A549 (cell line): ENCODE measurements around the gene SPDL1. TPM values are rescaled to one million over a fixed set of nuclear protein-coding genes. Genes with fewer than 3 reads are reported as not detected.

Source experiments
- ATAC-seq, 2 experiments: fragments of 200-7000 bp in 1 of 2; fragments of >200 bp in 1 of 2; cut with Nextera tagmentation in 1 of 2; cut with Tn5 transposase in 1 of 2; 3 replicates each; pipeline versions ENCODE4 v1.8.0 to v1.9.1; 2018 to 2020; ENCODE audit warnings: mild to moderate bottlenecking in 1 of 2, moderate library complexity in 1 of 2
- CTCF ChIA-PET: fragments of 300-600 bp; sonication (Branson Sonifier 250); formaldehyde crosslinking; extraction: SDS; loops from one replicate; lab custom pipeline; 2021; ENCODE audit warnings: antibody characterized with exemption, inconsistent platforms; lab: Yijun Ruan, JAX
- POLR2A ChIA-PET: fragments of 350-600 bp; formaldehyde crosslinking; extraction: SDS; loops from one replicate; lab custom pipeline; 2021; ENCODE audit warnings: antibody characterized with exemption, inconsistent platforms; lab: Yijun Ruan, JAX
- DNase-seq, 2 experiments: peaks; one replicate each; pipeline versions ENCODE4 v3.0.0 to v3.0.0-alpha.2; 2011 to 2016; ENCODE audit warnings: low read depth in 1 of 2, low spot score in 1 of 2
- FAIRE-seq: peaks from 2 replicates; lab custom pipeline; 2011; peaks lifted over from hg19 to GRCh38; lab: Jason Lieb, UNC
- H3K27ac ChIP-seq, 2 experiments: fragments of >200 bp; sonication (Bioruptor Twin); formaldehyde crosslinking; 3 replicates each; pipeline ENCODE4 v1.5.1; 2016 to 2017
- H3K4me1 ChIP-seq: fragments of >200 bp; sonication (Bioruptor Twin); formaldehyde crosslinking; 3 replicates; pipeline ENCODE4 v1.6.1; 2016
- H3K4me2 ChIP-seq: fragments of >200 bp; sonication (Bioruptor Twin); formaldehyde crosslinking; 3 replicates; pipeline ENCODE4 v1.6.1; 2016
- H3K4me3 ChIP-seq: fragments of >200 bp; sonication (Bioruptor Twin); formaldehyde crosslinking; 3 replicates; pipeline ENCODE4 v1.5.1; 2016
- H3K9me3 ChIP-seq: fragments of >200 bp; sonication (Bioruptor Twin); formaldehyde crosslinking; 3 replicates; pipeline ENCODE4 v1.6.1; 2016
- CHD4 ChIP-seq: fragments of 200-600 bp; sonication (generic); IDR thresholded peaks from 2 replicates; pipeline ENCODE4 v1.6.1; 2016; ENCODE audit warnings: antibody characterized with exemption, mild to moderate bottlenecking, borderline replicate concordance
- EHF ChIP-seq: fragments of 250-450 bp; sonication (Bioruptor Pico); IDR thresholded peaks from 2 replicates; pipeline ENCODE4 v1.5.0; 2020; ENCODE audit warnings: mild to moderate bottlenecking
- EHMT2 ChIP-seq: fragments of 200-600 bp; sonication (generic); IDR thresholded peaks from 2 replicates; pipeline ENCODE4 v1.6.1; 2016; ENCODE audit warnings: antibody characterized with exemption, low read depth, mild to moderate bottlenecking, moderate library complexity
- EP300 ChIP-seq, 2 experiments: fragments of >200 bp; sonication (Bioruptor Twin); formaldehyde crosslinking; IDR thresholded peaks; 2 replicates in 1 of 2; 3 replicates in 1 of 2; pipeline ENCODE4 v1.6.1; 2016 to 2017
- ESRRA ChIP-seq: fragments of 150-350 bp; IDR thresholded peaks from 2 replicates; pipeline ENCODE4 v1.6.1; 2014; ENCODE audit warnings: mild to moderate bottlenecking, low read length, borderline replicate concordance
- FOSL2 ChIP-seq, 2 experiments: fragments of 450-650 bp in 1 of 2; fragments of >200 bp in 1 of 2; sonication (Bioruptor Twin) in 1 of 2; formaldehyde crosslinking; IDR thresholded peaks; 2 replicates each; pipeline versions ENCODE4 v1.5.0 to v1.6.1; 2016 to 2020; ENCODE audit warnings: mild to moderate bottlenecking in 1 of 2, moderate library complexity in 1 of 2
- GATA3 ChIP-seq: IDR thresholded peaks from 2 replicates; pipeline ENCODE4 v1.6.1; 2012; ENCODE audit warnings: borderline replicate concordance
- HOXA7 ChIP-seq: fragments of 250-450 bp; sonication (Bioruptor Pico); IDR thresholded peaks from 2 replicates; pipeline ENCODE4 v1.5.0; 2020; ENCODE audit warnings: mild to moderate bottlenecking, moderate library complexity
- HOXB13 ChIP-seq: fragments of 250-450 bp; sonication (Bioruptor Pico); IDR thresholded peaks from 2 replicates; pipeline ENCODE4 v1.5.0; 2020; ENCODE audit warnings: low read depth, mild to moderate bottlenecking, moderate library complexity
- MAX ChIP-seq: IDR thresholded peaks from 2 replicates; pipeline ENCODE4 v1.6.1; 2012
- MAZ ChIP-seq: fragments of 150-350 bp; IDR thresholded peaks from 2 replicates; pipeline ENCODE4 v1.6.1; 2014; ENCODE audit warnings: antibody characterized with exemption, low read depth, low read length, borderline replicate concordance
- NFE2L2 ChIP-seq: fragments of 150-350 bp; conservative IDR thresholded peaks from 2 replicates; pipeline ENCODE4 v1.6.1; 2014; ENCODE audit warnings: low read length
- PBX3 ChIP-seq: IDR thresholded peaks from 2 replicates; pipeline ENCODE4 v1.6.1; 2012
- POLR2A ChIP-seq: IDR thresholded peaks from 2 replicates; pipeline ENCODE4 v1.6.1; 2012; ENCODE audit warnings: mild to moderate bottlenecking, low read length
- RAD21 ChIP-seq, 2 experiments: fragments of >200 bp in 1 of 2; sonication (Bioruptor Twin) in 1 of 2; formaldehyde crosslinking in 1 of 2; IDR thresholded peaks in 1 of 2; conservative IDR thresholded peaks in 1 of 2; 2 replicates in 1 of 2; 3 replicates in 1 of 2; pipeline ENCODE4 v1.6.1; 2012 to 2018; ENCODE audit warnings: inconsistent platforms in 1 of 2
- RARB ChIP-seq: fragments of 250-450 bp; sonication (Bioruptor Pico); IDR thresholded peaks from 2 replicates; pipeline ENCODE4 v1.8.0; 2021; ENCODE audit warnings: mild to moderate bottlenecking, moderate library complexity
- RCOR1 ChIP-seq: fragments of 150-350 bp; IDR thresholded peaks from 2 replicates; pipeline ENCODE4 v1.6.1; 2014; ENCODE audit warnings: antibody characterized with exemption, low read length, low read depth
- RFX5 ChIP-seq: fragments of 450-650 bp; IDR thresholded peaks from 2 replicates; pipeline ENCODE4 v1.7.1; 2014; ENCODE audit warnings: antibody characterized with exemption, mild to moderate bottlenecking, moderate library complexity
- RNF2 ChIP-seq: fragments of 200-600 bp; sonication (generic); IDR thresholded peaks from 2 replicates; pipeline ENCODE4 v1.6.1; 2016; ENCODE audit warnings: low read depth, mild to moderate bottlenecking, antibody characterized with exemption, moderate library complexity, borderline replicate concordance
- SMC3 ChIP-seq: fragments of >200 bp; sonication (Bioruptor Twin); formaldehyde crosslinking; IDR thresholded peaks from 3 replicates; pipeline ENCODE4 v1.6.1; 2018; ENCODE audit warnings: inconsistent platforms
- SREBF2 ChIP-seq: fragments of 450-650 bp; IDR thresholded peaks from 2 replicates; pipeline ENCODE4 v1.6.1; 2014; ENCODE audit warnings: mild to moderate bottlenecking, moderate library complexity
- TP53 ChIP-seq: fragments of 250-450 bp; sonication (Bioruptor Pico); IDR thresholded peaks from 2 replicates; pipeline ENCODE4 v1.5.0; 2021; ENCODE audit warnings: mild to moderate bottlenecking, moderate library complexity
- ZC3H11A ChIP-seq: fragments of 450-650 bp; IDR thresholded peaks from 2 replicates; pipeline ENCODE4 v1.6.1; 2014; ENCODE audit warnings: antibody characterized with exemption, mild to moderate bottlenecking
- WGBS: methylation state at CpG from one replicate; pipeline ENCODE4 v1.1.6; 2017; ENCODE audit errors: missing lambda C conversion rate; 5-methylcytosine and 5-hydroxymethylcytosine counted together
- polyA plus RNA-seq, 4 experiments: library from polyadenylated mRNA; depleted of rRNA in 3 of 4; stranded (reverse); fragments of >200 nt; fragmentation: RNase III in 1 of 4; extraction: RNeasy Plus Mini Kit Qiagen cat#74134 plus additional on column Dnase treatment in 1 of 4; gene quantifications; 2 replicates in 3 of 4; 3 replicates in 1 of 4; pipeline ENCODE4 v1.2.3, GENCODE V29; 2011 to 2017

SPDL1 gene
- polyA plus RNA-seq, 2 of the 4 experiments (the other 2 are of a cell fraction), result 100 to 103 TPM

GRCh38 chr5:169647566-169647965, 64.0 kb downstream of the SPDL1 start (continued):
- no peak for TF ChIP-seq PBX3
- TF ChIP-seq EHF, result no peak
- no peak for TF ChIP-seq EP300 (IDR thresholded peaks at IDR 0.05)
- TF ChIP-seq RCOR1, result no peak
- TF ChIP-seq, all 56 proteins: peak for 0

GRCh38 chr5:169648725-169649310, 65.2 kb downstream of the SPDL1 start:
- CTCF ChIA-PET, result no interaction called here
- FAIRE-seq, result no peak
- Histone ChIP-seq H3K9me3 (no peaks in the 10 kb centered on the region), H3K27ac (no peak overlapping the region), H3K4me2 (no peak overlapping the region), H3K4me1 (peaks cover 3% of the 10 kb centered on the region; the same call in 1 of the 3 replicates), H3K4me3 (no peak overlapping the region)
- ATAC-seq, result no peak; a peak in 1 of 6 replicates
- whole genome bisulfite sequencing, result 90% methylated on average over 13 of the region's 13 CpGs
- POLR2A ChIA-PET, result no interaction called here
- TF ChIP-seq PBX3, result no peak
- TF ChIP-seq MAX, result no peak
- TF ChIP-seq CHD4, result no peak
- TF ChIP-seq POLR2A, result no peak
- TF ChIP-seq ZC3H11A, result no peak
- TF ChIP-seq RNF2, result no peak
- no peak for TF ChIP-seq HOXA7 (CRISPR knock-in tag)
- DNase-seq, result no peak

GRCh38 chr5:169649486-169649885, 65.9 kb downstream of the SPDL1 start:
- ChIA-PET CTCF (no interaction called here), POLR2A (no interaction called here)
- peaks cover 3% of the 10 kb centered on the region; the same call in 1 of the 3 replicates for H3K4me1 ChIP-seq
- H3K27ac ChIP-seq, result no peak overlapping the region
- DNase-seq, result no peak
- no peak for FAIRE-seq
- no peak for ATAC-seq
- H3K4me3 ChIP-seq, result no peak overlapping the region
- no peak overlapping the region for H3K4me2 ChIP-seq
- no peaks in the 10 kb centered on the region for H3K9me3 ChIP-seq
- TF ChIP-seq SMC3 (no peak), RAD21 (conservative IDR thresholded peaks at IDR 0.05 in 1 of 2, IDR thresholded peaks at IDR 0.05 in 1 of 2) (no peak), HOXB13 (CRISPR knock-in tag) (no peak), RFX5 (no peak), MAZ (no peak), CHD4 (no peak), HOXA7 (CRISPR knock-in tag) (no peak), EHMT2 (no peak), ZC3H11A (no peak), ESRRA (no peak), NFE2L2 (no peak), TP53 (CRISPR knock-in tag) (no peak), RARB (CRISPR knock-in tag) (no peak), SREBF2 (no peak), FOSL2 (IDR thresholded peaks at IDR 0.05) (no peak), FOSL2 (CRISPR knock-in tag; IDR thresholded peaks at IDR 0.05) (no peak), GATA3 (no peak), RCOR1 (no peak)
- WGBS, result 78% methylated on average over 7 of the region's 7 CpGs
